Gastrocnemius medialis (tissue), 4 donors: ENCODE measurements around the gene ACTN2.
"Not testable (repeated sequence)": the region's sequence is repeated elsewhere in the genome, so short reads cannot be mapped to it uniquely, and the experiment has no call there.

Experiments
- POLR2A ChIP-seq, 2 donors: fragments of 450-650 bp; IDR thresholded peaks; one replicate each; pipeline ENCODE4 v1.6.1; 2017; ENCODE audit warnings: antibody characterized with exemption in 2 of 2, mild to moderate bottlenecking in 2 of 2, moderate library complexity in 2 of 2
- TF ChIP-seq, protein P1 (sequence below), 5 experiments: fragments of 450-650 bp in 3 of 5; fragments of 200-600 bp in 2 of 5; sonication (generic) in 2 of 5; IDR thresholded peaks in 4 of 5; conservative IDR thresholded peaks in 1 of 5; 1 replicate in 4 of 5; 2 replicates in 1 of 5; pipeline ENCODE4 v1.5.1; 2016 to 2019; ENCODE audit warnings: antibody characterized with exemption in 5 of 5, mild to moderate bottlenecking in 3 of 5, moderate library complexity in 3 of 5

DNA sequence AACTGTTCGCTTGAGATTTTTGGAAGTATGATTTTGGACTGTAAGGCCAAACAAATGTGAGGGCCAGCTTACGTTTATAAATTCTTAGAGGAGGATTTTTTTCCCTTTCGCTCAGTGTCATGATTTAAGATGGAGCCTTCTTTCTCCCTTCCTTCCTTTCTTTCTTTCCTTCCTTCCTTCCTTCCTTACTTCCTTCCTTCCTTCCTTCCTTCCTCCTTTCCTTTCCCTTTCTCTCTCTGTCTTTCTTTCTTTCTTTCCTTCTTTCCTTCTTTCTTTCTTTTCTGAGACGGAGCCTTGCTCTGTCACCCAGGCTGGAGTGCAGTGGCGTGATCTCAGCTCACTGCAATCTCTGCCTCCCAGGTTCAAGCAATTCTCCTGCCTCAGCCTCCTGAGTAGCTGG lies 17.4 kb upstream of the ACTN2 start:
- TF ChIP-seq, protein P1, sequence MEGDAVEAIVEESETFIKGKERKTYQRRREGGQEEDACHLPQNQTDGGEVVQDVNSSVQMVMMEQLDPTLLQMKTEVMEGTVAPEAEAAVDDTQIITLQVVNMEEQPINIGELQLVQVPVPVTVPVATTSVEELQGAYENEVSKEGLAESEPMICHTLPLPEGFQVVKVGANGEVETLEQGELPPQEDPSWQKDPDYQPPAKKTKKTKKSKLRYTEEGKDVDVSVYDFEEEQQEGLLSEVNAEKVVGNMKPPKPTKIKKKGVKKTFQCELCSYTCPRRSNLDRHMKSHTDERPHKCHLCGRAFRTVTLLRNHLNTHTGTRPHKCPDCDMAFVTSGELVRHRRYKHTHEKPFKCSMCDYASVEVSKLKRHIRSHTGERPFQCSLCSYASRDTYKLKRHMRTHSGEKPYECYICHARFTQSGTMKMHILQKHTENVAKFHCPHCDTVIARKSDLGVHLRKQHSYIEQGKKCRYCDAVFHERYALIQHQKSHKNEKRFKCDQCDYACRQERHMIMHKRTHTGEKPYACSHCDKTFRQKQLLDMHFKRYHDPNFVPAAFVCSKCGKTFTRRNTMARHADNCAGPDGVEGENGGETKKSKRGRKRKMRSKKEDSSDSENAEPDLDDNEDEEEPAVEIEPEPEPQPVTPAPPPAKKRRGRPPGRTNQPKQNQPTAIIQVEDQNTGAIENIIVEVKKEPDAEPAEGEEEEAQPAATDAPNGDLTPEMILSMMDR (IDR thresholded peaks at IDR 0.05 in 4 of 5, conservative IDR thresholded peaks at IDR 0.05 in 1 of 5): not testable (repeated sequence)
- TF ChIP-seq POLR2A (IDR thresholded peaks at IDR 0.05): not testable (repeated sequence)
